Adrenal gland (tissue), 12 donors: Measurements from ENCODE around the gene ZFP92. TPM values are rescaled to one million over a fixed set of nuclear protein-coding genes. Genes with fewer than 3 reads are reported as not detected.

Experiments used
- DNase-seq, 7 donors: peaks; one replicate each; pipeline ENCODE4 v3.0.0-alpha.2; 2019 to 2020
- H3K27ac ChIP-seq, 5 donors: fragments of 200-600 bp; sonication (generic) in 4 of 5; 1 replicate in 3 of 5; 2 replicates in 2 of 5; pipeline versions ENCODE4 v1.5.1 to v1.8.0; 2016 to 2020; ENCODE audit warnings: mild to moderate bottlenecking in 1 of 5
- H3K27me3 ChIP-seq: fragments of 200-600 bp; 2 replicates; pipeline ENCODE4 v1.8.0; 2021
- H3K36me3 ChIP-seq, 2 donors: fragments of 200-600 bp; replicated peaks in 1 of 2; 1 replicate in 1 of 2; 2 replicates in 1 of 2; pipeline versions ENCODE4 v1.5.1 to v1.8.0; 2018 to 2022
- H3K4me1 ChIP-seq, 2 donors: fragments of 200-600 bp; replicated peaks in 1 of 2; 1 replicate in 1 of 2; 2 replicates in 1 of 2; pipeline versions ENCODE4 v1.5.1 to v1.8.0; 2018 to 2021
- H3K4me3 ChIP-seq, 4 donors: fragments of 200-600 bp; sonication (generic) in 3 of 4; one replicate each; pipeline ENCODE4 v1.5.1; 2016 to 2018
- H3K9me3 ChIP-seq, 3 donors: fragments of 200-600 bp; sonication (generic) in 1 of 3; replicated peaks in 1 of 3; 1 replicate in 2 of 3; 2 replicates in 1 of 3; pipeline versions ENCODE4 v1.5.1 to v1.8.0; 2016 to 2021
- POLR2A ChIP-seq, 2 donors: fragments of 450-650 bp; IDR thresholded peaks; one replicate each; pipeline ENCODE4 v1.6.1; 2017; ENCODE audit warnings: antibody characterized with exemption in 2 of 2, mild to moderate bottlenecking in 2 of 2, moderate library complexity in 1 of 2
- WGBS, 4 donors: extraction: QIAGEN DNeasy Blood & Tissue Kit in 2 of 4; methylation state at CpG; one replicate each; pipeline versions ENCODE4 v1.1.5 to v1.1.7; 2013 to 2017; 5-methylcytosine and 5-hydroxymethylcytosine counted together
- intact Hi-C, 2 donors: fragments of 100-400 bp; cut with DNase I; formaldehyde crosslinking; loops; one replicate each; pipeline versions ENCODE4 v1.14.1 to v1.15.0; 2022 to 2023
- polyA plus RNA-seq, 3 donors: library from polyadenylated mRNA; stranded (reverse); fragments of 200-250 nt in 2 of 3; fragments of 350-450 nt in 1 of 3; fragmentation: Illumina TruSeq in 1 of 3; extraction: RNeasy Lipid Tissue Mini Kit (QIAGEN cat#74804) in 1 of 3; gene quantifications; one replicate each; pipeline ENCODE4 v1.2.3, GENCODE V29; 2013 to 2014
- total RNA-seq, 9 donors: library from RNA; depleted of rRNA in 4 of 9; stranded (reverse); fragments of >200 nt in 4 of 9; fragments of 120-200 nt in 1 of 9; fragmentation: NEBNext Ultra II Directional in 1 of 9; extraction: Animal tissue kit (Norgen Biotek cat#: 25700) in 1 of 9; gene quantifications; one replicate each; pipeline versions ENCODE4 v1.1.0 to v1.2.4, GENCODE V29; 2013 to 2023
- TF ChIP-seq, protein P1 (sequence below), 6 experiments: fragments of 450-650 bp in 4 of 6; fragments of 200-600 bp in 2 of 6; sonication (generic) in 1 of 6; IDR thresholded peaks; 1 replicate in 5 of 6; 2 replicates in 1 of 6; pipeline versions ENCODE4 v1.5.1 to v1.8.0; 2016 to 2021; ENCODE audit warnings: antibody characterized with exemption in 6 of 6, mild to moderate bottlenecking in 2 of 6, moderate library complexity in 1 of 6
- donor health status: healthy with polysubstance abuse.
- donor health status: Bipolar disorder and iron deficiency.
- donor health status: DM: yes; HTN: yes; CAD: no.
- donor health status: DM: no; HTN: no; CAD: no.
- donor health status: DM: no; HTN: no; CAD: no.
- donor health status: DM: yes; HTN: yes; CAD: no.

ZFP92 gene
- total and polyA plus RNA-seq, 12 donors, result 0.71 to 7.5 (median 4.0) TPM

DNA sequence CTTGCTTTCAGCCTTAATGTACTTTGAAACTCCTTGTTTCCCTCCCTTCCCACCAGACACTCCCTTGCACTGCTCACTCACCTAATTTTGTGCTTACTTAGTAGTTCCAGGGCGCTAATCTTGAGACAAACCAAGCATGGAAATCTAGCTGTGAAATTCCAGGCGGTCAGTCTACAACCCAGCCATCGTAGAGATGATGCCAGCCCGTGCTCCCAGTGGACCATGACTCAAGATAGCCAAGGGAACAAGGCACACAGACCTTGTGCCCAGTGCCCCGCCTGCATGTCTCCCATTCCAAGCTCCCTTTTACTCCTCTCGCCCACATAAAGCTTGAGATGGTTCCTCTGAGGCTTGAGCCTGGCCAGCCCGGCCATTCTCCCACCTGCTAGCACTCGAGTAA lies 23.5 kb downstream of the ZFP92 start:
- H3K4me3 ChIP-seq, result no peak overlapping the region
- no peak overlapping the region for H3K27ac ChIP-seq
- H3K9me3 ChIP-seq, result peaks cover 0 to 3% (median 0%) of the 10 kb centered on the region in 3 donors
- no peak for TF ChIP-seq POLR2A (IDR thresholded peaks at IDR 0.05)
- TF ChIP-seq, protein P1, sequence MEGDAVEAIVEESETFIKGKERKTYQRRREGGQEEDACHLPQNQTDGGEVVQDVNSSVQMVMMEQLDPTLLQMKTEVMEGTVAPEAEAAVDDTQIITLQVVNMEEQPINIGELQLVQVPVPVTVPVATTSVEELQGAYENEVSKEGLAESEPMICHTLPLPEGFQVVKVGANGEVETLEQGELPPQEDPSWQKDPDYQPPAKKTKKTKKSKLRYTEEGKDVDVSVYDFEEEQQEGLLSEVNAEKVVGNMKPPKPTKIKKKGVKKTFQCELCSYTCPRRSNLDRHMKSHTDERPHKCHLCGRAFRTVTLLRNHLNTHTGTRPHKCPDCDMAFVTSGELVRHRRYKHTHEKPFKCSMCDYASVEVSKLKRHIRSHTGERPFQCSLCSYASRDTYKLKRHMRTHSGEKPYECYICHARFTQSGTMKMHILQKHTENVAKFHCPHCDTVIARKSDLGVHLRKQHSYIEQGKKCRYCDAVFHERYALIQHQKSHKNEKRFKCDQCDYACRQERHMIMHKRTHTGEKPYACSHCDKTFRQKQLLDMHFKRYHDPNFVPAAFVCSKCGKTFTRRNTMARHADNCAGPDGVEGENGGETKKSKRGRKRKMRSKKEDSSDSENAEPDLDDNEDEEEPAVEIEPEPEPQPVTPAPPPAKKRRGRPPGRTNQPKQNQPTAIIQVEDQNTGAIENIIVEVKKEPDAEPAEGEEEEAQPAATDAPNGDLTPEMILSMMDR (IDR thresholded peaks at IDR 0.05), result no peak
- H3K36me3 ChIP-seq, result no peaks in the 10 kb centered on the region
- DNase-seq, result no peak
- 80 to 97% (median 87%) methylated on average over 7 to 8 of the region's 8 CpGs for WGBS, 4 donors
- H3K27me3 ChIP-seq, result no peaks in the 10 kb centered on the region
- H3K4me1 ChIP-seq, result no peaks in the 10 kb centered on the region
- intact Hi-C loops, result no loop called here

- no peaks in the 10 kb centered on the region for H3K27me3 ChIP-seq
- H3K4me3 ChIP-seq, result no peak overlapping the region
- 56 to 67% (median 62%) methylated on average over 3 of the region's 3 CpGs for WGBS, 4 donors
- intact Hi-C loops, result no loop called here
- TF ChIP-seq, protein P1 (IDR thresholded peaks at IDR 0.05), result no peak
- TF ChIP-seq POLR2A (IDR thresholded peaks at IDR 0.05), result no peak
- no peak overlapping the region for H3K27ac ChIP-seq
- no peak for DNase-seq
- no peaks in the 10 kb centered on the region for H3K4me1 ChIP-seq
- no peaks in the 10 kb centered on the region for H3K36me3 ChIP-seq
- peaks cover 0 to 1% (median 0%) of the 10 kb centered on the region in 3 donors for H3K9me3 ChIP-seq
Observed at GRCh38 chrX:153435845-153436244, 24.6 kb downstream of the ZFP92 start.

- Histone ChIP-seq H3K27ac (no peak overlapping the region), H3K27me3 (peaks cover 4% of the 10 kb centered on the region), H3K4me3 (no peak overlapping the region), H3K9me3 (no peaks in the 10 kb centered on the region), H3K36me3 (no peaks in the 10 kb centered on the region), H3K4me1 (no peaks in the 10 kb centered on the region)
- TF ChIP-seq, protein P1 (IDR thresholded peaks at IDR 0.05), result peak in 3 of 6 experiments; percentile 19 to 34 (median 32)
- TF ChIP-seq POLR2A (IDR thresholded peaks at IDR 0.05), result no peak
- DNase-seq, result peak in 3 of 7 donors; percentile 36 to 55 (median 49)
- WGBS, 4 donors, result 14 to 65% (median 43%) methylated on average over 5 to 8 of the region's 8 CpGs
- intact Hi-C loops, result no loop called here
Observed at GRCh38 chrX:153438532-153438931, 27.3 kb downstream of the ZFP92 start.

GRCh38 chrX:153439977-153440376 lies 28.7 kb downstream of the ZFP92 start:
- peaks cover 4% of the 10 kb centered on the region for H3K27me3 ChIP-seq
- intact Hi-C loops, result no loop called here
- no peak for DNase-seq
- no peak overlapping the region for H3K27ac ChIP-seq
- TF ChIP-seq, protein P1 (IDR thresholded peaks at IDR 0.05), result no peak
- no peak for TF ChIP-seq POLR2A (IDR thresholded peaks at IDR 0.05)
- 83 to 94% (median 91%) methylated on average over 4 of the region's 4 CpGs for WGBS, 4 donors
- no peaks in the 10 kb centered on the region for H3K4me1 ChIP-seq
- no peak overlapping the region for H3K4me3 ChIP-seq
- no peaks in the 10 kb centered on the region for H3K36me3 ChIP-seq
- H3K9me3 ChIP-seq, result no peaks in the 10 kb centered on the region
